Neural progenitor cell (in vitro differentiated cells): ENCODE measurements around the gene THOC5.

Source experiments
- EZH2 ChIP-seq: fragments of 200-600 bp; sonication (generic); IDR thresholded peaks from 2 replicates; pipeline ENCODE4 v1.6.1; 2017; ENCODE audit warnings: antibody characterized with exemption, mild to moderate bottlenecking, moderate library complexity
- EZH2phosphoT487 ChIP-seq: fragments of 200-600 bp; sonication (generic); IDR thresholded peaks from 2 replicates; pipeline ENCODE4 v1.6.1; 2017; ENCODE audit warnings: antibody characterized with exemption
- TF ChIP-seq, protein P1 (sequence below): fragments of 200-600 bp; sonication (generic); IDR thresholded peaks from 2 replicates; pipeline ENCODE4 v1.5.1; 2017; ENCODE audit warnings: antibody characterized with exemption, mild to moderate bottlenecking

DNA sequence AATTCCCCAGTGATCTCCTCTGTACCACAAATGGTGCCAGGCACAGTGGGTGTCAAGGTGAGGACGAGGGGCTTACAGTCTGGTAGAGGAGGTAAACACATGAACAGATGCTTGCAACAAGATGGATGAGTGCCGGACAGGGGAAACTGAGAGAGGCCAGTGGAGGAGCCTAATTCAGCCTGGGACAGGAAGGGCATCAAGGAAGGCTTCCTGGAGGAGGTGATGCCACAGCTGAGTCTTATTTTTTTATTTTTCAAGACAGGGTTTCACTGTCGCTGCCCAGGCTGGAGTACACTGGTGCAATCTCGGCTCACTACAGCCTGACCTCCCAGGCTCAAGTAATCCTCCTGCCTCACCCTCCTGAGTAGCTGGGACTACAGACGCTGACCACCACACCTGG, 92.3 kb downstream of the THOC5 start:
- TF ChIP-seq, protein P1, sequence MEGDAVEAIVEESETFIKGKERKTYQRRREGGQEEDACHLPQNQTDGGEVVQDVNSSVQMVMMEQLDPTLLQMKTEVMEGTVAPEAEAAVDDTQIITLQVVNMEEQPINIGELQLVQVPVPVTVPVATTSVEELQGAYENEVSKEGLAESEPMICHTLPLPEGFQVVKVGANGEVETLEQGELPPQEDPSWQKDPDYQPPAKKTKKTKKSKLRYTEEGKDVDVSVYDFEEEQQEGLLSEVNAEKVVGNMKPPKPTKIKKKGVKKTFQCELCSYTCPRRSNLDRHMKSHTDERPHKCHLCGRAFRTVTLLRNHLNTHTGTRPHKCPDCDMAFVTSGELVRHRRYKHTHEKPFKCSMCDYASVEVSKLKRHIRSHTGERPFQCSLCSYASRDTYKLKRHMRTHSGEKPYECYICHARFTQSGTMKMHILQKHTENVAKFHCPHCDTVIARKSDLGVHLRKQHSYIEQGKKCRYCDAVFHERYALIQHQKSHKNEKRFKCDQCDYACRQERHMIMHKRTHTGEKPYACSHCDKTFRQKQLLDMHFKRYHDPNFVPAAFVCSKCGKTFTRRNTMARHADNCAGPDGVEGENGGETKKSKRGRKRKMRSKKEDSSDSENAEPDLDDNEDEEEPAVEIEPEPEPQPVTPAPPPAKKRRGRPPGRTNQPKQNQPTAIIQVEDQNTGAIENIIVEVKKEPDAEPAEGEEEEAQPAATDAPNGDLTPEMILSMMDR = no peak
- TF ChIP-seq EZH2 (no peak), EZH2phosphoT487 (no peak)
